K562 (cell line): Measurements from ENCODE around the gene PRCD. TPM values are rescaled to one million over a fixed set of nuclear protein-coding genes. Genes with fewer than 3 reads are reported as not detected.
A peak's percentile ranks its signal among the peaks of the same experiment; 100 is the strongest.

ENCODE experiments used
- FOXO4 ChIP-seq: fragments of 450-650 bp; formaldehyde crosslinking; IDR thresholded peaks from 2 replicates; pipeline ENCODE4 v1.4.0; 2020; ENCODE audit warnings: mild to moderate bottlenecking, moderate library complexity
- MAFK ChIP-seq: IDR thresholded peaks from 2 replicates; pipeline ENCODE4 v1.6.1; 2011; ENCODE audit warnings: low read length, improper control_type of control experiment
- MITF ChIP-seq: IDR thresholded peaks from 2 replicates; pipeline ENCODE4 v1.6.1; 2014; ENCODE audit warnings: antibody characterized with exemption
- MYNN ChIP-seq, 2 experiments: sonication (generic); formaldehyde crosslinking in 1 of 2; IDR thresholded peaks; 2 replicates each; pipeline versions ENCODE4 v1.5.0 to v1.6.1; 2016 to 2020; ENCODE audit warnings: antibody characterized with exemption in 1 of 2, missing genetic modification reagents in 1 of 2
- NCOA6 ChIP-seq: fragments of 450-650 bp; IDR thresholded peaks from 2 replicates; pipeline ENCODE4 v1.6.1; 2017; ENCODE audit warnings: mild to moderate bottlenecking
- PCBP1 ChIP-seq: fragments of 200-400 bp; formaldehyde crosslinking; IDR thresholded peaks from 2 replicates; pipeline ENCODE4 v1.6.1; 2018; ENCODE audit warnings: mild to moderate bottlenecking, low read depth, low read length; ENCODE audit not compliant: poor library complexity, severe bottlenecking
- POU5F1 ChIP-seq: fragments of 150-350 bp; IDR thresholded peaks from 2 replicates; pipeline ENCODE4 v1.6.1; 2014; ENCODE audit warnings: borderline replicate concordance, low read length, low read depth, mild to moderate bottlenecking; ENCODE audit not compliant: partially characterized antibody
- PREB ChIP-seq: sonication (generic); formaldehyde crosslinking; IDR thresholded peaks from 2 replicates; pipeline ENCODE4 v1.8.1; 2023; ENCODE audit warnings: mild to moderate bottlenecking, missing genetic modification reagents
- PYGO2 ChIP-seq: fragments of 450-650 bp; IDR thresholded peaks from 2 replicates; pipeline ENCODE4 v1.6.1; 2016; ENCODE audit warnings: mild to moderate bottlenecking, missing genetic modification characterization, moderate library complexity, missing compliant biosample characterization
- RBM17 ChIP-seq: fragments of 200-400 bp; formaldehyde crosslinking; IDR thresholded peaks from 2 replicates; pipeline ENCODE4 v1.6.1; 2017; ENCODE audit warnings: low read depth, mild to moderate bottlenecking, low read length, borderline replicate concordance
- RBM22 ChIP-seq: fragments of 200-400 bp; formaldehyde crosslinking; IDR thresholded peaks from 2 replicates; pipeline ENCODE4 v1.6.1; 2018; ENCODE audit warnings: low read length, low read depth; ENCODE audit not compliant: poor library complexity, severe bottlenecking
- RFX1 ChIP-seq: fragments of 450-650 bp; IDR thresholded peaks from 2 replicates; pipeline ENCODE4 v1.6.1; 2016; ENCODE audit warnings: mild to moderate bottlenecking, moderate library complexity
- SIX5 ChIP-seq, 2 experiments: IDR thresholded peaks; 2 replicates each; pipeline ENCODE4 v1.6.1; 2011; ENCODE audit warnings: low read length in 2 of 2, borderline replicate concordance in 1 of 2, low read depth in 1 of 2, mild to moderate bottlenecking in 1 of 2, moderate library complexity in 1 of 2; ENCODE audit not compliant: insufficient read depth in 1 of 2
- SOX6 ChIP-seq: fragments of 450-650 bp; IDR thresholded peaks from 2 replicates; pipeline ENCODE4 v1.6.1; 2014; ENCODE audit warnings: mild to moderate bottlenecking
- TAF1 ChIP-seq: IDR thresholded peaks from 2 replicates; pipeline ENCODE4 v1.6.1; 2011; ENCODE audit warnings: mild to moderate bottlenecking, low read length, moderate library complexity; ENCODE audit not compliant: insufficient read depth, control insufficient read depth, severe bottlenecking; ENCODE audit errors: extremely low read depth
- TFAM ChIP-seq: fragments of 250-450 bp; sonication (Bioruptor Pico); conservative IDR thresholded peaks from 2 replicates; pipeline ENCODE4 v1.5.0; 2021; ENCODE audit warnings: mild to moderate bottlenecking, moderate library complexity
- TRIM25 ChIP-seq: fragments of 450-650 bp; IDR thresholded peaks from 2 replicates; pipeline ENCODE4 v1.7.0; 2016; ENCODE audit warnings: borderline replicate concordance
- ZBTB7A ChIP-seq: IDR thresholded peaks from 2 replicates; pipeline ENCODE4 v1.6.1; 2011; ENCODE audit warnings: low read depth, mild to moderate bottlenecking, low read length, moderate library complexity, borderline replicate concordance; ENCODE audit not compliant: control insufficient read depth
- ZNF589 ChIP-seq: fragments of 200-800 bp; sonication (Bioruptor generic); IDR thresholded peaks from 2 replicates; pipeline ENCODE4 v1.6.1; 2016; ENCODE audit warnings: low read depth, missing genetic modification characterization, missing compliant biosample characterization
- ZNF766 ChIP-seq: fragments of 200-800 bp; sonication (Bioruptor generic); conservative IDR thresholded peaks from 2 replicates; pipeline ENCODE4 v1.6.1; 2016; ENCODE audit warnings: missing genetic modification characterization, missing compliant biosample characterization
- polyA plus RNA-seq, 8 experiments: library from polyadenylated mRNA; depleted of rRNA in 4 of 8; stranded (reverse) in 5 of 8; unstranded in 3 of 8; fragments of >200 nt; fragmentation: Nextera tagmentation in 2 of 8; fragmentation: Illumina TruSeq in 1 of 8; extraction: Ambion mirVana in 2 of 8; extraction: Trizol in 1 of 8; gene quantifications; 2 replicates each; pipeline versions ENCODE4 v1.2.1 to v1.2.3, GENCODE V29; 2011 to 2014; ENCODE audit warnings: inconsistent platforms in 1 of 8, missing spikeins in 1 of 8
- total RNA-seq, 7 experiments: library from RNA; depleted of rRNA in 6 of 7; stranded (reverse); fragments of >200 nt in 6 of 7; fragmentation: Illumina TruSeq in 2 of 7; extraction: Trizol in 2 of 7; gene quantifications; 2 replicates each; pipeline versions ENCODE4 v1.2.1 to v1.2.3, GENCODE V29; 2011 to 2021; ENCODE audit warnings: low replicate concordance in 1 of 7

Gene PRCD
- total and polyA plus RNA-seq, 9 of the 15 experiments (the other 6 are each of a cell fraction or from before 2014, with no cell fraction given): 0.20 to 0.25 (median 0.21) TPM; not detected in 6

- TF ChIP-seq RBM17 (no peak), TFAM (no peak), SIX5 (IDR thresholded peaks at IDR 0.05; ENCODE audit: borderline replicate concordance in 1 of 2, insufficient read depth in 1 of 2, low read depth in 1 of 2, low read length in 2 of 2) (no peak), ZBTB7A (no peak), PCBP1 (no peak), NCOA6 (no peak; the same call in 1 of the 2 replicates), PYGO2 (no peak), MYNN (IDR thresholded peaks at IDR 0.05) (no peak), MYNN (CRISPR knock-in tag; IDR thresholded peaks at IDR 0.05) (no peak), POU5F1 (no peak), PREB (no peak), RFX1 (no peak), MITF (no peak), FOXO4 (CRISPR knock-in tag) (no peak), TAF1 (no peak), SOX6 (no peak), ZNF589 (CRISPR knock-in tag) (no peak), RBM22 (no peak), MAFK (no peak), ZNF766 (CRISPR knock-in tag) (no peak), TRIM25 (peak; percentile 93)
Observed at GRCh38 chr17:76547642-76548202, 7.9 kb downstream of the PRCD start (continued).
